Measurements from ENCODE around the gene GPX3.

DNA sequence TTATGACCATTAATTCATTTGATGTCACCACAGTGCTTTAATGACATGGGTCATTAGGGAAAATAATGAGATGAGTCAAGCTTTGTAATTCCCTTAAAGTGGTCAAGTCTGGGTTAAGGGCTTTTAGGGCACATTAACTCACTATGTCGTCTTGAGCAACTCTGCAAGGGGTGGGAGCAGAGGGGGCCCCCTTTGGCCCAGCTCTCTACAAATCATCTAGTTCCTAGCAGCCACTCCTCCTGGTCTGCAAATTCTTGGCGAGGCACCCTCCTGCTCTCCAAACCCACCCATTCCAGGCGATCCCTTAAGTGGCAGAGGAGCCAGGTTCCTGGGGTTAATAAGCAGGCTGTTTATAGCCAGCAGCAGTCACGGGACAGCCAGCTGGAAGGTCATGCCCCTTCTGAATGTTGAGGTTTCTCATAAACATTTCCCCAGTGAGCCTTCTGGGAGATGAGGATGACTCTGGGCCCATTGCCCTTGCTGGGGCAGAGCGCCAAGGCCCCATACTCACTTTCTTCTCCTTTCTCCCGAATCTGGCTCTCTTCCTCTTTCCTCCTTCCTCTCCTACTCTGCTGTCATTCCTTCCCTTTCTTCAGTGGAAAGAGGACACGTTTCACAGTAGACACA lies 14.3 kb upstream of the GPX3 start:
- no peak for TF ChIP-seq SMC3 (IDR thresholded peaks at IDR 0.05; ENCODE audit: low read depth, low read length)
- TF ChIP-seq, protein P1, sequence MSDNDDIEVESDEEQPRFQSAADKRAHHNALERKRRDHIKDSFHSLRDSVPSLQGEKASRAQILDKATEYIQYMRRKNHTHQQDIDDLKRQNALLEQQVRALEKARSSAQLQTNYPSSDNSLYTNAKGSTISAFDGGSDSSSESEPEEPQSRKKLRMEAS (IDR thresholded peaks at IDR 0.05; ENCODE audit: low read depth), result no peak
- TF ChIP-seq CTCF (IDR thresholded peaks at IDR 0.05), result no peak
- no peak for TF ChIP-seq FOXJ3 (CRISPR knock-in tag; IDR thresholded peaks at IDR 0.05)
- TF ChIP-seq NFIC (IDR thresholded peaks at IDR 0.05; ENCODE audit: borderline replicate concordance), result no peak
- no peak for TF ChIP-seq RAD21 (IDR thresholded peaks at IDR 0.05; ENCODE audit: low read length)
- no peak for TF ChIP-seq SIN3A (IDR thresholded peaks at IDR 0.05; ENCODE audit: borderline replicate concordance, low read depth, low read length)
- TF ChIP-seq POLR2AphosphoS5 (IDR thresholded peaks at IDR 0.05; ENCODE audit: low read depth, low read length), result no peak
- no peak for TF ChIP-seq JUND (IDR thresholded peaks at IDR 0.05)
- no peak for TF ChIP-seq EP300 (IDR thresholded peaks at IDR 0.05; ENCODE audit: borderline replicate concordance in 1 of 2, low read depth in 1 of 2, low read length in 1 of 2)
